Measurements from ENCODE around the gene MCOLN3. TPM values are rescaled to one million over a fixed set of nuclear protein-coding genes. Genes with fewer than 3 reads are reported as not detected.

MCOLN3 gene
- total and polyA plus RNA-seq, 9 of the 15 experiments (the other 6 are each of a cell fraction or from before 2014, with no cell fraction given): 0.04 to 0.05 TPM; not detected in 7

- WGBS (ENCODE audit: insufficient coverage, low coverage, missing lambda C conversion rate): 2% methylated on average over 4 of the region's 4 CpGs
- H2AFZ ChIP-seq (ENCODE audit: low read depth, low read length): no peak overlapping the region
- no TSS peak for BruUV-seq (replicated peaks)
- no peak for TF ChIP-seq PCBP1 (IDR thresholded peaks at IDR 0.05; ENCODE audit: low read depth, low read length, poor library complexity, severe bottlenecking)
- TF ChIP-seq TEAD1 (CRISPR knock-in tag; IDR thresholded peaks at IDR 0.05): no peak
- TF ChIP-seq JUND (IDR thresholded peaks at IDR 0.05; ENCODE audit: borderline replicate concordance, low read depth, low read length): no peak
- TF ChIP-seq JUND (tag; IDR thresholded peaks at IDR 0.05; ENCODE audit: borderline replicate concordance, low read depth, low read length): no peak
- no peak for TF ChIP-seq NCOR1 (IDR thresholded peaks at IDR 0.05)
- TF ChIP-seq LCOR (CRISPR knock-in tag; IDR thresholded peaks at IDR 0.05): no peak
- TF ChIP-seq NKRF (IDR thresholded peaks at IDR 0.05; ENCODE audit: borderline replicate concordance): no peak
- TF ChIP-seq C11orf30 (IDR thresholded peaks at IDR 0.05; ENCODE audit: low read depth): no peak
- no peak for TF ChIP-seq ZZZ3 (IDR thresholded peaks at IDR 0.05)
- no peak for TF ChIP-seq ZNF318 (IDR thresholded peaks at IDR 0.05; ENCODE audit: borderline replicate concordance in 1 of 2, low read depth in 1 of 2)
- TF ChIP-seq MECOM (CRISPR knock-in tag; IDR thresholded peaks at IDR 0.05): no peak
- no peak for TF ChIP-seq ZNF175 (CRISPR knock-in tag; IDR thresholded peaks at IDR 0.05; ENCODE audit: low read depth)
- TF ChIP-seq GABPB1 (CRISPR knock-in tag; IDR thresholded peaks at IDR 0.05): no peak
- TF ChIP-seq MAFK (IDR thresholded peaks at IDR 0.05; ENCODE audit: low read length): no peak
Observed at GRCh38 chr1:85019994-85020393, 28.3 kb downstream of the MCOLN3 start.

More at GRCh38 chr1:85019994-85020393, 28.3 kb downstream of the MCOLN3 start:
- intact Hi-C loops (cut with micrococcal nuclease): no loop called here
- ChIA-PET POLR2A (no interaction called here), CTCF (ENCODE audit: low intra/inter-chr PET ratio) (no interaction called here)
- Histone ChIP-seq H3K79me2 (ENCODE audit: control insufficient read depth, insufficient read depth, low read length) (no peaks in the 10 kb centered on the region), H3K9me3 (replicated peaks; ENCODE audit: control insufficient read depth, insufficient read depth, low read depth, low read length) (no peaks in the 10 kb centered on the region), H4K20me1 (replicated peaks; ENCODE audit: control insufficient read depth, insufficient read depth, low read length) (no peaks in the 10 kb centered on the region; the same call in 1 of the 2 replicates), H3K27me3 (ENCODE audit: control insufficient read depth in 2 of 2, insufficient read depth in 2 of 2, low read length in 2 of 2) (peaks cover 2 to 8% of the 10 kb centered on the region in 2 experiments; a peak in 2 of 5 replicates), H3K9ac (ENCODE audit: insufficient read depth in 1 of 2, low read depth in 2 of 2, low read length in 2 of 2) (no peak overlapping the region), H3K4me1 (replicated peaks in 1 of 2; ENCODE audit: control insufficient read depth in 2 of 2, insufficient read depth in 2 of 2, low read length in 2 of 2) (no peaks in the 10 kb centered on the region), H3K9me1 (ENCODE audit: control insufficient read depth, insufficient read depth, low read length) (no peaks in the 10 kb centered on the region), H3K4me3 (no peak overlapping the region), H3K4me2 (ENCODE audit: insufficient read depth, low read length) (no peak overlapping the region), H3K27ac (ENCODE audit: extremely low read depth, low read depth, low read length) (no peak overlapping the region), H3K36me3 (ENCODE audit: control insufficient read depth, insufficient read depth, low read length) (no peaks in the 10 kb centered on the region)
- in situ Hi-C loops (cut with MboI): no loop called here
- no peak for FAIRE-seq
- no peak for ATAC-seq
- no peak for DNase-seq (ENCODE audit: extremely low read depth in 1 of 4, low spot score in 3 of 4)
